ENCODE measurements around the gene CCDC13.

Gene CCDC13

GRCh38 chr3:42764115-42764514 lies 8.9 kb downstream of the CCDC13 start:
- Histone ChIP-seq H3K4me3 (ENCODE audit: low read depth in 1 of 2, low read length in 2 of 2) (no peak overlapping the region), H3K9me3 (ENCODE audit: low read length) (no peaks in the 10 kb centered on the region), H3K36me3 (ENCODE audit: insufficient read depth, low read length) (no peaks in the 10 kb centered on the region), H3K27me3 (ENCODE audit: control insufficient read depth in 1 of 2, insufficient read depth in 2 of 2, low read length in 2 of 2) (no peaks in the 10 kb centered on the region), H3K9ac (ENCODE audit: low read length) (no peak overlapping the region), H3K27ac (ENCODE audit: low read depth, low read length) (no peak overlapping the region), H3K4me1 (ENCODE audit: insufficient read depth, low read length) (peaks cover 6% of the 10 kb centered on the region)

GRCh38 chr3:42763021-42763420 lies 10.0 kb downstream of the CCDC13 start:
- no peaks in the 10 kb centered on the region for H3K36me3 ChIP-seq (ENCODE audit: insufficient read depth, low read length)
- H3K27me3 ChIP-seq (ENCODE audit: control insufficient read depth in 1 of 2, insufficient read depth in 2 of 2, low read length in 2 of 2): no peaks in the 10 kb centered on the region
- no peak overlapping the region for H3K27ac ChIP-seq (ENCODE audit: low read depth, low read length)
- no peaks in the 10 kb centered on the region for H3K9me3 ChIP-seq (ENCODE audit: low read length)
- peaks cover 6% of the 10 kb centered on the region for H3K4me1 ChIP-seq (ENCODE audit: insufficient read depth, low read length)
- no peak overlapping the region for H3K4me3 ChIP-seq (ENCODE audit: low read depth in 1 of 2, low read length in 2 of 2)
- no peak overlapping the region for H3K9ac ChIP-seq (ENCODE audit: low read length)

GRCh38 chr3:42762046-42762724 lies 10.9 kb downstream of the CCDC13 start:
- Histone ChIP-seq H3K4me1 (ENCODE audit: insufficient read depth, low read length) (peaks cover 6% of the 10 kb centered on the region), H3K27ac (ENCODE audit: low read depth, low read length) (no peak overlapping the region)

GRCh38 chr3:42758126-42758525 lies 14.9 kb downstream of the CCDC13 start:
- Histone ChIP-seq H3K9me3 (ENCODE audit: low read length) (no peaks in the 10 kb centered on the region), H3K36me3 (ENCODE audit: insufficient read depth, low read length) (no peaks in the 10 kb centered on the region), H3K27ac (ENCODE audit: low read depth, low read length) (no peak overlapping the region), H3K9ac (ENCODE audit: low read length) (no peak overlapping the region), H3K4me1 (ENCODE audit: insufficient read depth, low read length) (peaks cover 6% of the 10 kb centered on the region), H3K4me3 (ENCODE audit: low read depth in 1 of 2, low read length in 2 of 2) (no peak overlapping the region), H3K27me3 (ENCODE audit: control insufficient read depth in 1 of 2, insufficient read depth in 2 of 2, low read length in 2 of 2) (no peaks in the 10 kb centered on the region)

More at GRCh38 chr3:42762046-42762724, 10.9 kb downstream of the CCDC13 start:
- Histone ChIP-seq H3K9me3 (ENCODE audit: low read length) (no peaks in the 10 kb centered on the region), H3K9ac (ENCODE audit: low read length) (no peak overlapping the region), H3K36me3 (ENCODE audit: insufficient read depth, low read length) (no peaks in the 10 kb centered on the region), H3K4me3 (ENCODE audit: low read depth in 1 of 2, low read length in 2 of 2) (no peak overlapping the region), H3K27me3 (ENCODE audit: control insufficient read depth in 1 of 2, insufficient read depth in 2 of 2, low read length in 2 of 2) (no peaks in the 10 kb centered on the region)

- Histone ChIP-seq H3K9me3 (ENCODE audit: low read length) (no peaks in the 10 kb centered on the region), H3K27me3 (ENCODE audit: control insufficient read depth in 1 of 2, insufficient read depth in 2 of 2, low read length in 2 of 2) (no peaks in the 10 kb centered on the region), H3K4me1 (ENCODE audit: insufficient read depth, low read length) (no peaks in the 10 kb centered on the region), H3K27ac (ENCODE audit: low read depth, low read length) (no peak overlapping the region), H3K36me3 (ENCODE audit: insufficient read depth, low read length) (no peaks in the 10 kb centered on the region), H3K9ac (ENCODE audit: low read length) (no peak overlapping the region), H3K4me3 (ENCODE audit: low read depth in 1 of 2, low read length in 2 of 2) (no peak overlapping the region)
Measured at GRCh38 chr3:42756681-42757213, 16.3 kb downstream of the CCDC13 start.

GRCh38 chr3:42755681-42756578 lies 17.1 kb downstream of the CCDC13 start:
- H3K36me3 ChIP-seq (ENCODE audit: insufficient read depth, low read length): no peaks in the 10 kb centered on the region
- no peak overlapping the region for H3K9ac ChIP-seq (ENCODE audit: low read length)
- no peak overlapping the region for H3K4me3 ChIP-seq (ENCODE audit: low read depth in 1 of 2, low read length in 2 of 2)
- no peak overlapping the region for H3K27ac ChIP-seq (ENCODE audit: low read depth, low read length)
- no peaks in the 10 kb centered on the region for H3K9me3 ChIP-seq (ENCODE audit: low read length)
- no peaks in the 10 kb centered on the region for H3K27me3 ChIP-seq (ENCODE audit: control insufficient read depth in 1 of 2, insufficient read depth in 2 of 2, low read length in 2 of 2)
- peaks cover 7% of the 10 kb centered on the region for H3K4me1 ChIP-seq (ENCODE audit: insufficient read depth, low read length)

- Histone ChIP-seq H3K36me3 (ENCODE audit: insufficient read depth, low read length) (no peaks in the 10 kb centered on the region), H3K4me1 (ENCODE audit: insufficient read depth, low read length) (peaks cover 22% of the 10 kb centered on the region), H3K27ac (ENCODE audit: low read depth, low read length) (no peak overlapping the region), H3K4me3 (ENCODE audit: low read depth in 1 of 2, low read length in 2 of 2) (no peak overlapping the region), H3K9ac (ENCODE audit: low read length) (no peak overlapping the region), H3K27me3 (ENCODE audit: control insufficient read depth in 1 of 2, insufficient read depth in 2 of 2, low read length in 2 of 2) (no peaks in the 10 kb centered on the region), H3K9me3 (ENCODE audit: low read length) (no peaks in the 10 kb centered on the region)
Measured at GRCh38 chr3:42753757-42754156, 19.3 kb downstream of the CCDC13 start.

- no peaks in the 10 kb centered on the region for H3K27me3 ChIP-seq (ENCODE audit: control insufficient read depth in 1 of 2, insufficient read depth in 2 of 2, low read length in 2 of 2)
- no peaks in the 10 kb centered on the region for H3K36me3 ChIP-seq (ENCODE audit: insufficient read depth, low read length)
- no peaks in the 10 kb centered on the region for H3K9me3 ChIP-seq (ENCODE audit: low read length)
- H3K4me3 ChIP-seq (ENCODE audit: low read depth in 1 of 2, low read length in 2 of 2): no peak overlapping the region
- H3K9ac ChIP-seq (ENCODE audit: low read length): no peak overlapping the region
- peaks cover 30% of the 10 kb centered on the region for H3K4me1 ChIP-seq (ENCODE audit: insufficient read depth, low read length)
- H3K27ac ChIP-seq (ENCODE audit: low read depth, low read length): no peak overlapping the region
Measured at GRCh38 chr3:42752961-42753360, 20.1 kb downstream of the CCDC13 start.

- no peak overlapping the region for H3K27ac ChIP-seq (ENCODE audit: low read depth, low read length)
- H3K4me3 ChIP-seq (ENCODE audit: low read depth in 1 of 2, low read length in 2 of 2): no peak overlapping the region
- H3K27me3 ChIP-seq (ENCODE audit: control insufficient read depth in 1 of 2, insufficient read depth in 2 of 2, low read length in 2 of 2): no peaks in the 10 kb centered on the region
- peaks cover 35% of the 10 kb centered on the region for H3K4me1 ChIP-seq (ENCODE audit: insufficient read depth, low read length)
- H3K9me3 ChIP-seq (ENCODE audit: low read length): no peaks in the 10 kb centered on the region
- H3K36me3 ChIP-seq (ENCODE audit: insufficient read depth, low read length): no peaks in the 10 kb centered on the region
- no peak overlapping the region for H3K9ac ChIP-seq (ENCODE audit: low read length)
Measured at GRCh38 chr3:42752441-42752840, 20.6 kb downstream of the CCDC13 start.

- H3K27me3 ChIP-seq (ENCODE audit: control insufficient read depth in 1 of 2, insufficient read depth in 2 of 2, low read length in 2 of 2): no peaks in the 10 kb centered on the region
- peaks cover 43% of the 10 kb centered on the region for H3K4me1 ChIP-seq (ENCODE audit: insufficient read depth, low read length)
- H3K4me3 ChIP-seq (ENCODE audit: low read depth in 1 of 2, low read length in 2 of 2): no peak overlapping the region
- H3K9ac ChIP-seq (ENCODE audit: low read length): no peak overlapping the region
- H3K9me3 ChIP-seq (ENCODE audit: low read length): no peaks in the 10 kb centered on the region
- no peaks in the 10 kb centered on the region for H3K36me3 ChIP-seq (ENCODE audit: insufficient read depth, low read length)
- no peak overlapping the region for H3K27ac ChIP-seq (ENCODE audit: low read depth, low read length)
Measured at GRCh38 chr3:42751609-42752008, 21.4 kb downstream of the CCDC13 start.

GRCh38 chr3:42750834-42751233 lies 22.2 kb downstream of the CCDC13 start:
- no peaks in the 10 kb centered on the region for H3K9me3 ChIP-seq (ENCODE audit: low read length)
- H3K36me3 ChIP-seq (ENCODE audit: insufficient read depth, low read length): no peaks in the 10 kb centered on the region
- no peaks in the 10 kb centered on the region for H3K27me3 ChIP-seq (ENCODE audit: control insufficient read depth in 1 of 2, insufficient read depth in 2 of 2, low read length in 2 of 2)
- H3K4me3 ChIP-seq (ENCODE audit: low read depth in 1 of 2, low read length in 2 of 2): no peak overlapping the region
- H3K4me1 ChIP-seq (ENCODE audit: insufficient read depth, low read length): peaks cover 51% of the 10 kb centered on the region
- H3K9ac ChIP-seq (ENCODE audit: low read length): no peak overlapping the region
- no peak overlapping the region for H3K27ac ChIP-seq (ENCODE audit: low read depth, low read length)
